HCT116 (cell line): Measurements from ENCODE around the gene CABP2. TPM values are rescaled to one million over a fixed set of nuclear protein-coding genes. Genes with fewer than 3 reads are reported as not detected.

Experiments
- ATAC-seq: fragments of 200-7000 bp; cut with Tn5 transposase; 2 replicates; pipeline ENCODE4 v1.9.1; 2020; ENCODE audit warnings: mild to moderate bottlenecking, moderate library complexity
- BruUV-seq: library from RNA; stranded (reverse); fragments of 400-500 nt; replicated peaks from 2 replicates; lab custom pipeline; 2021; lab: Mats Ljungman, UMichigan
- CTCF ChIA-PET: fragments of 300-600 bp; sonication (Branson Sonifier 250); formaldehyde crosslinking; loops from one replicate; lab custom pipeline; 2021; ENCODE audit warnings: antibody characterized with exemption; lab: Charles Lee
- POLR2A ChIA-PET: fragments of 300-600, 350-600 bp; sonication (Branson Sonifier 250); formaldehyde crosslinking; loops from one replicate; lab custom pipeline; 2021; ENCODE audit warnings: antibody characterized with exemption; lab: Charles Lee
- RAD21 ChIA-PET, 2 experiments: fragments of 300-600 bp; sonication (Branson Sonifier 250); formaldehyde crosslinking; loops; one replicate each; lab custom pipeline; 2023; ENCODE audit warnings: low total read pairs in 2 of 2; ENCODE audit not compliant: uncharacterized antibody in 2 of 2, unreplicated experiment in 2 of 2, low non-redundant PET in 1 of 2; lab: Charles Lee
- DNase-seq: peaks from one replicate; pipeline ENCODE4 v3.0.0-alpha.2; 2010; ENCODE audit warnings: low read depth, low spot score
- H2AFZ ChIP-seq: fragments of 200-600 bp; shearing (Covaris generic), sonication (generic); 2 replicates; pipeline ENCODE4 v1.6.1; 2017; ENCODE audit warnings: low read depth, mixed run types, mixed read lengths, antibody characterized with exemption, low read length; ENCODE audit not compliant: poor library complexity, severe bottlenecking
- H3K27ac ChIP-seq: 2 replicates; pipeline ENCODE4 v1.5.1; 2012; ENCODE audit warnings: low read depth, low read length
- H3K27me3 ChIP-seq: fragments of 200-600 bp; sonication (generic); 2 replicates; pipeline ENCODE4 v1.6.1; 2016; ENCODE audit warnings: mixed run types, low read length, mixed read lengths; ENCODE audit not compliant: insufficient read depth
- H3K36me3 ChIP-seq, 2 experiments: fragments of 200-500 bp in 1 of 2; fragments of 200-600 bp in 1 of 2; sonication (Bioruptor generic) in 1 of 2; sonication (generic) in 1 of 2; 2 replicates each; pipeline versions ENCODE4 v1.5.1 to v1.6.1; 2014 to 2016; ENCODE audit warnings: low read length in 2 of 2, inconsistent platforms in 1 of 2, mixed read lengths in 1 of 2, mixed run types in 1 of 2; ENCODE audit not compliant: insufficient read depth in 2 of 2, control insufficient read depth in 1 of 2
- H3K4me1 ChIP-seq, 2 experiments: fragments of 200-600 bp in 1 of 2; sonication (generic) in 1 of 2; 2 replicates each; pipeline versions ENCODE4 v1.5.1 to v1.6.1; 2012 to 2017; ENCODE audit warnings: low read length in 2 of 2, inconsistent platforms in 1 of 2, mild to moderate bottlenecking in 1 of 2, mixed read lengths in 1 of 2, mixed run types in 1 of 2, moderate library complexity in 1 of 2; ENCODE audit not compliant: insufficient read depth in 2 of 2, control insufficient read depth in 1 of 2
- H3K4me2 ChIP-seq: fragments of 200-600 bp; sonication (generic); 2 replicates; pipeline ENCODE4 v1.6.1; 2017; ENCODE audit warnings: mixed run types, low read length, mixed read lengths
- H3K4me3 ChIP-seq, 2 experiments: fragments of 200-600 bp in 1 of 2; sonication (generic) in 1 of 2; replicated peaks in 1 of 2; 2 replicates each; pipeline ENCODE4 v1.5.1; 2011 to 2016; ENCODE audit warnings: low read length in 2 of 2, control low read depth in 1 of 2, low read depth in 1 of 2, mild to moderate bottlenecking in 1 of 2, mixed read lengths in 1 of 2, mixed run types in 1 of 2
- H3K79me2 ChIP-seq: fragments of 200-600 bp; sonication (generic); 2 replicates; pipeline ENCODE4 v1.6.1; 2017; ENCODE audit warnings: mild to moderate bottlenecking, mixed run types, low read length, moderate library complexity, mixed read lengths; ENCODE audit not compliant: insufficient read depth
- H3K9ac ChIP-seq: fragments of 200-600 bp; sonication (generic); 2 replicates; pipeline ENCODE4 v1.6.1; 2016; ENCODE audit warnings: low read length, mixed read lengths
- H3K9me2 ChIP-seq: fragments of 200-600 bp; sonication (generic), shearing (Covaris generic); 2 replicates; pipeline ENCODE4 v1.6.1; 2017; ENCODE audit warnings: mixed run types, mild to moderate bottlenecking, moderate library complexity; ENCODE audit not compliant: insufficient read depth
- H3K9me3 ChIP-seq, 2 experiments: fragments of 200-500 bp in 1 of 2; fragments of 200-600 bp in 1 of 2; sonication (Bioruptor generic) in 1 of 2; sonication (generic) in 1 of 2; 2 replicates each; pipeline ENCODE4 v1.6.1; 2014 to 2017; ENCODE audit warnings: low read length in 2 of 2, mixed read lengths in 2 of 2, inconsistent platforms in 1 of 2, low read depth in 1 of 2, mild to moderate bottlenecking in 1 of 2, mixed run types in 1 of 2, moderate library complexity in 1 of 2; ENCODE audit not compliant: control insufficient read depth in 1 of 2, insufficient read depth in 1 of 2
- H4K20me1 ChIP-seq: fragments of 200-600 bp; sonication (generic), shearing (Covaris generic); 2 replicates; pipeline ENCODE4 v1.6.1; 2017; ENCODE audit warnings: mixed run types, mild to moderate bottlenecking, moderate library complexity; ENCODE audit not compliant: insufficient read depth
- ATF3 ChIP-seq: IDR thresholded peaks from 2 replicates; pipeline ENCODE4 v1.6.1; 2012
- CBX3 ChIP-seq: IDR thresholded peaks from 2 replicates; pipeline ENCODE4 v1.6.1; 2012; ENCODE audit warnings: low read depth
- EGR1 ChIP-seq: IDR thresholded peaks from 2 replicates; pipeline ENCODE4 v1.6.1; 2012; ENCODE audit warnings: low read depth
- ELF1 ChIP-seq: IDR thresholded peaks from 2 replicates; pipeline ENCODE4 v1.6.1; 2012; ENCODE audit warnings: low read depth, borderline replicate concordance
- FOSL1 ChIP-seq: IDR thresholded peaks from 2 replicates; pipeline ENCODE4 v1.6.1; 2012; ENCODE audit warnings: low read depth
- MAX ChIP-seq: IDR thresholded peaks from 2 replicates; pipeline ENCODE4 v1.6.1; 2012
- RAD21 ChIP-seq: IDR thresholded peaks from 2 replicates; pipeline ENCODE4 v1.6.1; 2012; ENCODE audit warnings: low read depth, mild to moderate bottlenecking
- REST ChIP-seq: IDR thresholded peaks from 2 replicates; pipeline ENCODE4 v1.6.1; 2012; ENCODE audit warnings: low read depth
- SIN3A ChIP-seq: IDR thresholded peaks from 2 replicates; pipeline ENCODE4 v1.6.1; 2012; ENCODE audit warnings: low read depth
- SP1 ChIP-seq: IDR thresholded peaks from 2 replicates; pipeline ENCODE4 v1.6.1; 2012; ENCODE audit warnings: low read depth
- TCF7L2 ChIP-seq: IDR thresholded peaks from 2 replicates; pipeline ENCODE4 v1.7.0; 2011; ENCODE audit warnings: borderline replicate concordance, inconsistent platforms; ENCODE audit not compliant: insufficient read depth, insufficient read length; ENCODE audit errors: extremely low read depth
- YY1 ChIP-seq: IDR thresholded peaks from 2 replicates; pipeline ENCODE4 v1.6.1; 2011; ENCODE audit warnings: low read length, low read depth, moderate library complexity, mild to moderate bottlenecking; ENCODE audit not compliant: insufficient replicate concordance; ENCODE audit errors: extremely low read depth
- ZBTB33 ChIP-seq: IDR thresholded peaks from 2 replicates; pipeline ENCODE4 v1.6.1; 2011; ENCODE audit warnings: mild to moderate bottlenecking, low read length, moderate library complexity; ENCODE audit not compliant: insufficient replicate concordance; ENCODE audit errors: extremely low read depth
- intact Hi-C: fragments of 100-400 bp; cut with micrococcal nuclease; formaldehyde crosslinking; loops from 2 replicates; pipeline ENCODE4 v1.10.0; 2022
- total RNA-seq: library from RNA; stranded (reverse); gene quantifications from one replicate; pipeline ENCODE4 v1.2.1, GENCODE V29; 2021; ENCODE audit not compliant: unreplicated experiment

Gene CABP2
- total RNA-seq, 1 experiment from 2014 or later: not detected

- POLR2A ChIA-PET: no interaction called here
- DNase-seq: no peak
Measured at GRCh38 chr11:67510023-67510345, 13.3 kb downstream of the CABP2 start.

More at GRCh38 chr11:67510023-67510345, 13.3 kb downstream of the CABP2 start:
- Histone ChIP-seq H3K9ac (no peak overlapping the region), H3K27ac (no peak overlapping the region), H3K4me2 (no peak overlapping the region)
- RAD21 ChIA-PET: no interaction called here
- no peak for ATAC-seq
- TF ChIP-seq CBX3 (no peak), FOSL1 (no peak), ATF3 (no peak), RAD21 (no peak), ZBTB33 (no peak), EGR1 (no peak), MAX (no peak), REST (no peak), SIN3A (no peak), SP1 (no peak), YY1 (no peak), TCF7L2 (no peak), ELF1 (no peak)
- TF ChIP-seq, all 23 proteins: peak for 0
- H3K9me2 ChIP-seq: no peaks in the 10 kb centered on the region
- peaks cover 23 to 35% of the 10 kb centered on the region in 2 experiments for H3K4me1 ChIP-seq
- peaks cover 11% of the 10 kb centered on the region; the same call in 1 of the 2 replicates for H3K79me2 ChIP-seq
- H3K36me3 ChIP-seq: no peaks in the 10 kb centered on the region
- H3K4me3 ChIP-seq: no peak overlapping the region
- H2AFZ ChIP-seq: no peak overlapping the region
- intact Hi-C loops: no loop called here
- H3K27me3 ChIP-seq: no peaks in the 10 kb centered on the region
- H3K9me3 ChIP-seq: no peaks in the 10 kb centered on the region
- CTCF ChIA-PET: no interaction called here
- H4K20me1 ChIP-seq: no peaks in the 10 kb centered on the region
- no TSS peak for BruUV-seq
